KMS-11 (cell line): Measurements from ENCODE around the gene IRX5.

ENCODE experiments used
- H2AFZ ChIP-seq: fragments of 200-600 bp; sonication (generic); 2 replicates; pipeline ENCODE4 v1.6.1; 2016; ENCODE audit warnings: antibody characterized with exemption, mixed run types, low read depth
- H3K27ac ChIP-seq: fragments of 200-600 bp; sonication (generic); 2 replicates; pipeline ENCODE4 v1.6.1; 2016; ENCODE audit warnings: mild to moderate bottlenecking, mixed run types
- H3K27me3 ChIP-seq: fragments of 200-600 bp; sonication (generic); 2 replicates; pipeline ENCODE4 v1.6.1; 2017; ENCODE audit warnings: mild to moderate bottlenecking, low read depth, mixed run types, moderate library complexity; ENCODE audit not compliant: insufficient read depth
- H3K36me3 ChIP-seq: fragments of 200-600 bp; sonication (generic); 2 replicates; pipeline ENCODE4 v1.6.1; 2017; ENCODE audit warnings: mild to moderate bottlenecking, mixed run types; ENCODE audit not compliant: insufficient read depth
- H3K4me1 ChIP-seq: fragments of 200-600 bp; sonication (generic); 2 replicates; pipeline ENCODE4 v1.6.1; 2016; ENCODE audit warnings: mild to moderate bottlenecking, low read depth, mixed run types; ENCODE audit not compliant: poor library complexity, severe bottlenecking
- H3K4me2 ChIP-seq: fragments of 200-600 bp; sonication (generic); 2 replicates; pipeline ENCODE4 v1.7.0; 2016; ENCODE audit warnings: mild to moderate bottlenecking, mixed run types
- H3K4me3 ChIP-seq: fragments of 200-600 bp; sonication (generic); IDR thresholded peaks from 2 replicates; pipeline ENCODE4 v1.6.1; 2017; ENCODE audit warnings: low read depth, low read length, mixed read lengths; ENCODE audit not compliant: insufficient read depth
- H3K79me2 ChIP-seq: fragments of 200-600 bp; sonication (generic); 2 replicates; pipeline ENCODE4 v1.6.1; 2016; ENCODE audit warnings: low read depth, mixed run types; ENCODE audit not compliant: insufficient read depth
- H3K9ac ChIP-seq: fragments of 200-600 bp; sonication (generic); 2 replicates; pipeline ENCODE4 v1.6.1; 2016; ENCODE audit warnings: mild to moderate bottlenecking, mixed run types
- H4K20me1 ChIP-seq: fragments of 200-600 bp; sonication (generic); 2 replicates; pipeline ENCODE4 v1.6.1; 2016; ENCODE audit warnings: mild to moderate bottlenecking, mixed run types; ENCODE audit not compliant: insufficient read depth
- TF ChIP-seq, protein P1 (sequence below): fragments of 200-600 bp; sonication (generic); conservative IDR thresholded peaks from 2 replicates; pipeline ENCODE4 v1.6.1; 2017; ENCODE audit warnings: low read depth, mild to moderate bottlenecking, antibody characterized with exemption, low read length, moderate library complexity, mixed read lengths

The IRX5 gene

DNA sequence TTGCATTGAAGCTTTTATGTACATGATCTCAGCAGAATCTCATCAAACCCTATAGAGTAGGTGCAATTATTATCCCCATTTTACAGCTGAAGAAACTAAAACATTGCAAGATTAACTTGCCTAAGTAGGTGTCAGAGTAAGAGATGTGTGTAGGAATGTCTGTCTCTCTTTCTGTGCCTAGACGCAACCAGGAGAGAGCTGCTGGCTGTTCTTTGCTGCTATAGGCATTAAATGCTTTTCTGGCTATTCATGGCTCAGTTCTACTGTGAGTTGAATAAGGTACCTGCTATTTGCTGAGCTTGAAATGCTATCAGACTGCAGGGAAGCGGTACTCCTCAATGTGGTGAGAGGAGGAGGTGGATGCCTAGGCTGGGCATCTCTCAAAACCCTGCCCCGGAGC is 17.0 kb downstream of the IRX5 start:
- Histone ChIP-seq H3K4me3 (no peak overlapping the region), H3K4me1 (no peaks in the 10 kb centered on the region), H3K36me3 (no peaks in the 10 kb centered on the region), H3K79me2 (no peaks in the 10 kb centered on the region), H3K4me2 (no peak overlapping the region), H4K20me1 (no peaks in the 10 kb centered on the region), H3K27ac (no peak overlapping the region), H3K9ac (no peak overlapping the region), H3K27me3 (no peaks in the 10 kb centered on the region), H2AFZ (no peak overlapping the region)
- TF ChIP-seq, protein P1, sequence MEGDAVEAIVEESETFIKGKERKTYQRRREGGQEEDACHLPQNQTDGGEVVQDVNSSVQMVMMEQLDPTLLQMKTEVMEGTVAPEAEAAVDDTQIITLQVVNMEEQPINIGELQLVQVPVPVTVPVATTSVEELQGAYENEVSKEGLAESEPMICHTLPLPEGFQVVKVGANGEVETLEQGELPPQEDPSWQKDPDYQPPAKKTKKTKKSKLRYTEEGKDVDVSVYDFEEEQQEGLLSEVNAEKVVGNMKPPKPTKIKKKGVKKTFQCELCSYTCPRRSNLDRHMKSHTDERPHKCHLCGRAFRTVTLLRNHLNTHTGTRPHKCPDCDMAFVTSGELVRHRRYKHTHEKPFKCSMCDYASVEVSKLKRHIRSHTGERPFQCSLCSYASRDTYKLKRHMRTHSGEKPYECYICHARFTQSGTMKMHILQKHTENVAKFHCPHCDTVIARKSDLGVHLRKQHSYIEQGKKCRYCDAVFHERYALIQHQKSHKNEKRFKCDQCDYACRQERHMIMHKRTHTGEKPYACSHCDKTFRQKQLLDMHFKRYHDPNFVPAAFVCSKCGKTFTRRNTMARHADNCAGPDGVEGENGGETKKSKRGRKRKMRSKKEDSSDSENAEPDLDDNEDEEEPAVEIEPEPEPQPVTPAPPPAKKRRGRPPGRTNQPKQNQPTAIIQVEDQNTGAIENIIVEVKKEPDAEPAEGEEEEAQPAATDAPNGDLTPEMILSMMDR = no peak

- Histone ChIP-seq H3K4me2 (no peak overlapping the region), H3K36me3 (no peaks in the 10 kb centered on the region), H4K20me1 (no peaks in the 10 kb centered on the region), H3K79me2 (no peaks in the 10 kb centered on the region), H3K4me3 (no peak overlapping the region), H3K9ac (no peak overlapping the region), H3K27ac (no peak overlapping the region), H2AFZ (no peak overlapping the region), H3K4me1 (no peaks in the 10 kb centered on the region), H3K27me3 (no peaks in the 10 kb centered on the region)
- TF ChIP-seq, protein P1 = no peak
Measured at GRCh38 chr16:54952195-54952594, 21.5 kb downstream of the IRX5 start.

GRCh38 chr16:54953461-54953860 is 22.8 kb downstream of the IRX5 start:
- TF ChIP-seq, protein P1 = no peak
- no peaks in the 10 kb centered on the region for H4K20me1 ChIP-seq
- no peaks in the 10 kb centered on the region for H3K36me3 ChIP-seq
- H3K4me1 ChIP-seq = no peaks in the 10 kb centered on the region
- no peak overlapping the region for H3K9ac ChIP-seq
- H3K4me3 ChIP-seq = no peak overlapping the region
- no peaks in the 10 kb centered on the region for H3K79me2 ChIP-seq
- H2AFZ ChIP-seq = no peak overlapping the region
- H3K27ac ChIP-seq = no peak overlapping the region
- H3K27me3 ChIP-seq = no peaks in the 10 kb centered on the region
- no peak overlapping the region for H3K4me2 ChIP-seq

DNA sequence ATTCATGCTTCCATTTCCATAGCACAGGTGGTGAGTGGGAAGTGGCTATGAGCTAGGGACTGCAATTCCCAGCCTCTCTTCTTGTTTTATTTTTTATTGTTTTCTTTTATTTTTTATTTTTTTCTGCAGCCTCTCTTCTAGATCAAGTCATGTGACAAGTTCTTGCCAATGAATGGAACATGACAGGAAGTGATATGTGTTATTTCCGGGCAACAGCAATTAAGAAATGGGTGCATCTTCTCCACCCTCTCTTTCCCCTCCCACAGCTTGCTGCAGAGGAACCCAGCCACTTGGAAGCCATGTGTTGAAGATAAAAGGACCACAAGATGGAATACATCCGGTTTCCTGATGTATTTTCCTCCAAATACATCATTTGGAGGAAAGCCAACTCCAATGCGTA is 23.6 kb downstream of the IRX5 start:
- H3K27ac ChIP-seq = no peak overlapping the region
- no peak overlapping the region for H3K4me3 ChIP-seq
- TF ChIP-seq, protein P1 = no peak
- no peaks in the 10 kb centered on the region for H3K4me1 ChIP-seq
- no peaks in the 10 kb centered on the region for H3K36me3 ChIP-seq
- H4K20me1 ChIP-seq = no peaks in the 10 kb centered on the region
- no peak overlapping the region for H3K9ac ChIP-seq
- no peaks in the 10 kb centered on the region for H3K79me2 ChIP-seq
- no peak overlapping the region for H3K4me2 ChIP-seq
- no peak overlapping the region for H2AFZ ChIP-seq
- H3K27me3 ChIP-seq = no peaks in the 10 kb centered on the region
